DOHH2 (cell line): ENCODE measurements around the gene DDA1.

ENCODE experiments used
- EZH2phosphoT487 ChIP-seq: fragments of 200-600 bp; sonication (generic); IDR thresholded peaks from 2 replicates; pipeline ENCODE4 v1.6.1; 2017; ENCODE audit warnings: borderline replicate concordance, mild to moderate bottlenecking, antibody characterized with exemption, low read length, moderate library complexity, mixed read lengths
- TF ChIP-seq, protein P1 (sequence below): fragments of 200-600 bp; sonication (generic); IDR thresholded peaks from one replicate; pipeline ENCODE4 v1.5.1; 2014; ENCODE audit warnings: antibody characterized with exemption, mild to moderate bottlenecking, low read depth, low read length; ENCODE audit not compliant: poor library complexity, severe bottlenecking

DNA sequence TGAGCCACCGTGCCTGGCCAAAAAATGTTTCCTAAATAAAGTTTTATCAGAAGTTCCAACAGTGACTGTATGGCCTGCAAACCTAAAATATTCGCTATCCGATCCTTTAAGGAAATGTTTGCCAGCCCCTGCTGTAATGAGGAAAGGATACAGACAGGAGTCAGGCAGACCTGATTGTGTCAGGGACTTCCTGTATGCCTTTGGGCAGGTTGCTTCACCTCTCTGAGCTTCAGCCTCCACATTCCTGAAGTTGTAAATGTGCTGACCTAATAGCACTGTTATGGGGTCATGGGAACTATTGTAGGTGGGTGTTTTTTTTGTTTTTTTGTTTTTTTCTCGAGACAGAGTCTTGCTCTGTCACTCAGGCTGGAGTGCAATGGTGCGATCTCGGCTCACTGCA, 12.4 kb upstream of the DDA1 start:
- TF ChIP-seq EZH2phosphoT487 = no peak
- TF ChIP-seq, protein P1, sequence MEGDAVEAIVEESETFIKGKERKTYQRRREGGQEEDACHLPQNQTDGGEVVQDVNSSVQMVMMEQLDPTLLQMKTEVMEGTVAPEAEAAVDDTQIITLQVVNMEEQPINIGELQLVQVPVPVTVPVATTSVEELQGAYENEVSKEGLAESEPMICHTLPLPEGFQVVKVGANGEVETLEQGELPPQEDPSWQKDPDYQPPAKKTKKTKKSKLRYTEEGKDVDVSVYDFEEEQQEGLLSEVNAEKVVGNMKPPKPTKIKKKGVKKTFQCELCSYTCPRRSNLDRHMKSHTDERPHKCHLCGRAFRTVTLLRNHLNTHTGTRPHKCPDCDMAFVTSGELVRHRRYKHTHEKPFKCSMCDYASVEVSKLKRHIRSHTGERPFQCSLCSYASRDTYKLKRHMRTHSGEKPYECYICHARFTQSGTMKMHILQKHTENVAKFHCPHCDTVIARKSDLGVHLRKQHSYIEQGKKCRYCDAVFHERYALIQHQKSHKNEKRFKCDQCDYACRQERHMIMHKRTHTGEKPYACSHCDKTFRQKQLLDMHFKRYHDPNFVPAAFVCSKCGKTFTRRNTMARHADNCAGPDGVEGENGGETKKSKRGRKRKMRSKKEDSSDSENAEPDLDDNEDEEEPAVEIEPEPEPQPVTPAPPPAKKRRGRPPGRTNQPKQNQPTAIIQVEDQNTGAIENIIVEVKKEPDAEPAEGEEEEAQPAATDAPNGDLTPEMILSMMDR = no peak
